Endometrium (tissue), 2 donors: Measurements from ENCODE around the gene CAPZB.

Experiments
- FAIRE-seq: peaks from 2 replicates; lab custom pipeline; 2012; peaks lifted over from hg19 to GRCh38; lab: Jason Lieb, UNC
- donor health status: control.
- donor health status: control.

The CAPZB gene

GRCh38 chr1:19448491-19449439, 36.6 kb downstream of the CAPZB start:
- no peak for FAIRE-seq

- FAIRE-seq = no peak
These were observed 37.8 kb downstream of the CAPZB start for GRCh38 chr1:19447550-19447949.

- FAIRE-seq = no peak
These were observed 39.7 kb downstream of the CAPZB start for GRCh38 chr1:19445417-19446342.

- no peak for FAIRE-seq
These were observed 40.9 kb downstream of the CAPZB start for GRCh38 chr1:19444296-19445021.

GRCh38 chr1:19443326-19443725, 42.0 kb downstream of the CAPZB start:
- FAIRE-seq = no peak

- no peak for FAIRE-seq
These were observed 42.9 kb downstream of the CAPZB start for GRCh38 chr1:19442154-19443096.

GRCh38 chr1:19441048-19441780, 44.1 kb downstream of the CAPZB start:
- no peak for FAIRE-seq

- FAIRE-seq = no peak
These were observed 45.7 kb downstream of the CAPZB start for GRCh38 chr1:19439464-19440171.

- FAIRE-seq = no peak
These were observed 46.7 kb downstream of the CAPZB start for GRCh38 chr1:19438516-19439195.

- FAIRE-seq = no peak
These were observed 47.4 kb downstream of the CAPZB start for GRCh38 chr1:19437891-19438294.

GRCh38 chr1:19436716-19437476, 48.4 kb downstream of the CAPZB start:
- FAIRE-seq = no peak

GRCh38 chr1:19435851-19436455, 49.4 kb downstream of the CAPZB start:
- no peak for FAIRE-seq

GRCh38 chr1:19435181-19435580, 50.2 kb downstream of the CAPZB start:
- no peak for FAIRE-seq

GRCh38 chr1:19433719-19433998, 51.7 kb downstream of the CAPZB start:
- FAIRE-seq = no peak

- no peak for FAIRE-seq
These were observed 52.2 kb downstream of the CAPZB start for GRCh38 chr1:19432943-19433718.

GRCh38 chr1:19430121-19431068, 54.9 kb downstream of the CAPZB start:
- FAIRE-seq = no peak
